Measurements from ENCODE around the gene CREM. TPM values are rescaled to one million over a fixed set of nuclear protein-coding genes. Genes with fewer than 3 reads are reported as not detected.

Gene CREM
- total and polyA plus RNA-seq, 2 experiments from 2014 or later: 40.9 to 43.8 TPM

DNA sequence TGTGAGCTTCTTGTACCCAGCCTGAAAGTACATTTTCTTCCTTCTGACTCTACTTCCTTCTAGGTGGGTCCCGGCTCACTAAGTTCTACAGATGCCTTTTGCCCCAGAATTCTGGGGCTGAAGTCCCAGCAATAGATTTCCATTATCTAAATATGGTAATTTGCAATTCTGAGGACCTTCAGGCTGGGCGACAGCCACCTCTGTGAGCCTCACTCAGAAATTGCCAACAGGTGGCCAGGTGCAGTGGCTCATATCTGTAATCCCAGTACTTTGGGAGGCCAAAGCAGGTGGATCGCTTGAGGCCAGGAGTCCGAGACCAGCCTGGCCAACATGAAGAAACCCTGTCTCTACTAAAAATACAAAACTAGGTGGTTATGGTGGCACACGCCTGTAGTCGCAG is 23.7 kb downstream of the CREM start:
- no peaks in the 10 kb centered on the region for H3K36me3 Mint-ChIP-seq (ENCODE audit: low read depth)
- Histone ChIP-seq H3K27ac (ENCODE audit: low read depth) (no peak overlapping the region), H3K9me2 (ENCODE audit: insufficient read depth) (no peaks in the 10 kb centered on the region), H3K36me3 (ENCODE audit: insufficient read depth) (no peaks in the 10 kb centered on the region), H4K20me1 (replicated peaks; ENCODE audit: insufficient read depth) (no peaks in the 10 kb centered on the region; the same call in 1 of the 2 replicates), H3F3A (replicated peaks; ENCODE audit: low read depth) (no peaks in the 10 kb centered on the region), H3K27me3 (ENCODE audit: insufficient read depth) (no peaks in the 10 kb centered on the region), H3K79me2 (replicated peaks; ENCODE audit: insufficient read depth) (peaks cover under 1% of the 10 kb centered on the region; the same call in 1 of the 2 replicates), H3K4me3 (no peak overlapping the region), H3K4me2 (no peak overlapping the region), H2AFZ (no peak overlapping the region), H3K4me1 (ENCODE audit: insufficient read depth) (no peaks in the 10 kb centered on the region)
- H3K27ac Mint-ChIP-seq: no peak overlapping the region
- H3K27me3 Mint-ChIP-seq (ENCODE audit: insufficient read depth, low read depth, poor library complexity): no peaks in the 10 kb centered on the region
- ATAC-seq: no peak
- no peak overlapping the region for H3K4me3 Mint-ChIP-seq
- DNase-seq (ENCODE audit: low spot score): no peak
- peaks cover 16% of the 10 kb centered on the region for H3K4me1 Mint-ChIP-seq
- H3K9me3 Mint-ChIP-seq: no peaks in the 10 kb centered on the region
- TF ChIP-seq CREB1 (CRISPR knock-in tag; IDR thresholded peaks at IDR 0.05; ENCODE audit: low read depth) (no peak), STAT1 (IDR thresholded peaks at IDR 0.05; ENCODE audit: unreplicated experiment) (no peak), POLR2AphosphoS5 (IDR thresholded peaks at IDR 0.05; ENCODE audit: low read depth) (no peak), ZNF114 (CRISPR knock-in tag; IDR thresholded peaks at IDR 0.05) (no peak), ZNF331 (CRISPR knock-in tag; IDR thresholded peaks at IDR 0.05; ENCODE audit: low read depth) (no peak), NANOG (IDR thresholded peaks at IDR 0.05; ENCODE audit: borderline replicate concordance) (no peak), EZH2phosphoT487 (IDR thresholded peaks at IDR 0.05; ENCODE audit: unreplicated experiment) (no peak), EZH2 (IDR thresholded peaks at IDR 0.05; ENCODE audit: low read depth, unreplicated experiment) (no peak), JUNB (IDR thresholded peaks at IDR 0.05; ENCODE audit: unreplicated experiment) (no peak)
- TF ChIP-seq, protein P1, sequence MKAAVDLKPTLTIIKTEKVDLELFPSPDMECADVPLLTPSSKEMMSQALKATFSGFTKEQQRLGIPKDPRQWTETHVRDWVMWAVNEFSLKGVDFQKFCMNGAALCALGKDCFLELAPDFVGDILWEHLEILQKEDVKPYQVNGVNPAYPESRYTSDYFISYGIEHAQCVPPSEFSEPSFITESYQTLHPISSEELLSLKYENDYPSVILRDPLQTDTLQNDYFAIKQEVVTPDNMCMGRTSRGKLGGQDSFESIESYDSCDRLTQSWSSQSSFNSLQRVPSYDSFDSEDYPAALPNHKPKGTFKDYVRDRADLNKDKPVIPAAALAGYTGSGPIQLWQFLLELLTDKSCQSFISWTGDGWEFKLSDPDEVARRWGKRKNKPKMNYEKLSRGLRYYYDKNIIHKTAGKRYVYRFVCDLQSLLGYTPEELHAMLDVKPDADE (IDR thresholded peaks at IDR 0.05): no peak
- TF ChIP-seq, protein P2, sequence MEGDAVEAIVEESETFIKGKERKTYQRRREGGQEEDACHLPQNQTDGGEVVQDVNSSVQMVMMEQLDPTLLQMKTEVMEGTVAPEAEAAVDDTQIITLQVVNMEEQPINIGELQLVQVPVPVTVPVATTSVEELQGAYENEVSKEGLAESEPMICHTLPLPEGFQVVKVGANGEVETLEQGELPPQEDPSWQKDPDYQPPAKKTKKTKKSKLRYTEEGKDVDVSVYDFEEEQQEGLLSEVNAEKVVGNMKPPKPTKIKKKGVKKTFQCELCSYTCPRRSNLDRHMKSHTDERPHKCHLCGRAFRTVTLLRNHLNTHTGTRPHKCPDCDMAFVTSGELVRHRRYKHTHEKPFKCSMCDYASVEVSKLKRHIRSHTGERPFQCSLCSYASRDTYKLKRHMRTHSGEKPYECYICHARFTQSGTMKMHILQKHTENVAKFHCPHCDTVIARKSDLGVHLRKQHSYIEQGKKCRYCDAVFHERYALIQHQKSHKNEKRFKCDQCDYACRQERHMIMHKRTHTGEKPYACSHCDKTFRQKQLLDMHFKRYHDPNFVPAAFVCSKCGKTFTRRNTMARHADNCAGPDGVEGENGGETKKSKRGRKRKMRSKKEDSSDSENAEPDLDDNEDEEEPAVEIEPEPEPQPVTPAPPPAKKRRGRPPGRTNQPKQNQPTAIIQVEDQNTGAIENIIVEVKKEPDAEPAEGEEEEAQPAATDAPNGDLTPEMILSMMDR (conservative IDR thresholded peaks at IDR 0.05; ENCODE audit: low read depth in 2 of 2): no peak
- TF ChIP-seq, protein P3, sequence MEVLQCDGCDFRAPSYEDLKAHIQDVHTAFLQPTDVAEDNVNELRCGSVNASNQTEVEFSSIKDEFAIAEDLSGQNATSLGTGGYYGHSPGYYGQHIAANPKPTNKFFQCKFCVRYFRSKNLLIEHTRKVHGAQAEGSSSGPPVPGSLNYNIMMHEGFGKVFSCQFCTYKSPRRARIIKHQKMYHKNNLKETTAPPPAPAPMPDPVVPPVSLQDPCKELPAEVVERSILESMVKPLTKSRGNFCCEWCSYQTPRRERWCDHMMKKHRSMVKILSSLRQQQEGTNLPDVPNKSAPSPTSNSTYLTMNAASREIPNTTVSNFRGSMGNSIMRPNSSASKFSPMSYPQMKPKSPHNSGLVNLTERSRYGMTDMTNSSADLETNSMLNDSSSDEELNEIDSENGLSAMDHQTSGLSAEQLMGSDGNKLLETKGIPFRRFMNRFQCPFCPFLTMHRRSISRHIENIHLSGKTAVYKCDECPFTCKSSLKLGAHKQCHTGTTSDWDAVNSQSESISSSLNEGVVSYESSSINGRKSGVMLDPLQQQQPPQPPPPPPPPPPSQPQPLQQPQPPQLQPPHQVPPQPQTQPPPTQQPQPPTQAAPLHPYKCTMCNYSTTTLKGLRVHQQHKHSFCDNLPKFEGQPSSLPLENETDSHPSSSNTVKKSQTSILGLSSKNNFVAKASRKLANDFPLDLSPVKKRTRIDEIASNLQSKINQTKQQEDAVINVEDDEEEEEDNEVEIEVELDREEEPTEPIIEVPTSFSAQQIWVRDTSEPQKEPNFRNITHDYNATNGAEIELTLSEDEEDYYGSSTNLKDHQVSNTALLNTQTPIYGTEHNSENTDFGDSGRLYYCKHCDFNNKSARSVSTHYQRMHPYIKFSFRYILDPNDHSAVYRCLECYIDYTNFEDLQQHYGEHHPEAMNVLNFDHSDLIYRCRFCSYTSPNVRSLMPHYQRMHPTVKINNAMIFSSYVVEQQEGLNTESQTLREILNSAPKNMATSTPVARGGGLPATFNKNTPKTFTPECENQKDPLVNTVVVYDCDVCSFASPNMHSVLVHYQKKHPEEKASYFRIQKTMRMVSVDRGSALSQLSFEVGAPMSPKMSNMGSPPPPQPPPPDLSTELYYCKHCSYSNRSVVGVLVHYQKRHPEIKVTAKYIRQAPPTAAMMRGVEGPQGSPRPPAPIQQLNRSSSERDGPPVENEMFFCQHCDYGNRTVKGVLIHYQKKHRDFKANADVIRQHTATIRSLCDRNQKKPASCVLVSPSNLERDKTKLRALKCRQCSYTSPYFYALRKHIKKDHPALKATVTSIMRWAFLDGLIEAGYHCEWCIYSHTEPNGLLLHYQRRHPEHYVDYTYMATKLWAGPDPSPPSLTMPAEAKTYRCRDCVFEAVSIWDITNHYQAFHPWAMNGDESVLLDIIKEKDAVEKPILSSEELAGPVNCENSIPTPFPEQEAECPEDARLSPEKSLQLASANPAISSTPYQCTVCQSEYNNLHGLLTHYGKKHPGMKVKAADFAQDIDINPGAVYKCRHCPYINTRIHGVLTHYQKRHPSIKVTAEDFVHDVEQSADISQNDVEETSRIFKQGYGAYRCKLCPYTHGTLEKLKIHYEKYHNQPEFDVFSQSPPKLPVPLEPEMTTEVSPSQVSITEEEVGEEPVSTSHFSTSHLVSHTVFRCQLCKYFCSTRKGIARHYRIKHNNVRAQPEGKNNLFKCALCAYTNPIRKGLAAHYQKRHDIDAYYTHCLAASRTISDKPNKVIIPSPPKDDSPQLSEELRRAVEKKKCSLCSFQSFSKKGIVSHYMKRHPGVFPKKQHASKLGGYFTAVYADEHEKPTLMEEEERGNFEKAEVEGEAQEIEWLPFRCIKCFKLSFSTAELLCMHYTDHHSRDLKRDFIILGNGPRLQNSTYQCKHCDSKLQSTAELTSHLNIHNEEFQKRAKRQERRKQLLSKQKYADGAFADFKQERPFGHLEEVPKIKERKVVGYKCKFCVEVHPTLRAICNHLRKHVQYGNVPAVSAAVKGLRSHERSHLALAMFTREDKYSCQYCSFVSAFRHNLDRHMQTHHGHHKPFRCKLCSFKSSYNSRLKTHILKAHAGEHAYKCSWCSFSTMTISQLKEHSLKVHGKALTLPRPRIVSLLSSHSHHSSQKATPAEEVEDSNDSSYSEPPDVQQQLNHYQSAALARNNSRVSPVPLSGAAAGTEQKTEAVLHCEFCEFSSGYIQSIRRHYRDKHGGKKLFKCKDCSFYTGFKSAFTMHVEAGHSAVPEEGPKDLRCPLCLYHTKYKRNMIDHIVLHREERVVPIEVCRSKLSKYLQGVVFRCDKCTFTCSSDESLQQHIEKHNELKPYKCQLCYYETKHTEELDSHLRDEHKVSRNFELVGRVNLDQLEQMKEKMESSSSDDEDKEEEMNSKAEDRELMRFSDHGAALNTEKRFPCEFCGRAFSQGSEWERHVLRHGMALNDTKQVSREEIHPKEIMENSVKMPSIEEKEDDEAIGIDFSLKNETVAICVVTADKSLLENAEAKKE (CRISPR knock-in tag; IDR thresholded peaks at IDR 0.05): no peak
- TF ChIP-seq, protein P4, sequence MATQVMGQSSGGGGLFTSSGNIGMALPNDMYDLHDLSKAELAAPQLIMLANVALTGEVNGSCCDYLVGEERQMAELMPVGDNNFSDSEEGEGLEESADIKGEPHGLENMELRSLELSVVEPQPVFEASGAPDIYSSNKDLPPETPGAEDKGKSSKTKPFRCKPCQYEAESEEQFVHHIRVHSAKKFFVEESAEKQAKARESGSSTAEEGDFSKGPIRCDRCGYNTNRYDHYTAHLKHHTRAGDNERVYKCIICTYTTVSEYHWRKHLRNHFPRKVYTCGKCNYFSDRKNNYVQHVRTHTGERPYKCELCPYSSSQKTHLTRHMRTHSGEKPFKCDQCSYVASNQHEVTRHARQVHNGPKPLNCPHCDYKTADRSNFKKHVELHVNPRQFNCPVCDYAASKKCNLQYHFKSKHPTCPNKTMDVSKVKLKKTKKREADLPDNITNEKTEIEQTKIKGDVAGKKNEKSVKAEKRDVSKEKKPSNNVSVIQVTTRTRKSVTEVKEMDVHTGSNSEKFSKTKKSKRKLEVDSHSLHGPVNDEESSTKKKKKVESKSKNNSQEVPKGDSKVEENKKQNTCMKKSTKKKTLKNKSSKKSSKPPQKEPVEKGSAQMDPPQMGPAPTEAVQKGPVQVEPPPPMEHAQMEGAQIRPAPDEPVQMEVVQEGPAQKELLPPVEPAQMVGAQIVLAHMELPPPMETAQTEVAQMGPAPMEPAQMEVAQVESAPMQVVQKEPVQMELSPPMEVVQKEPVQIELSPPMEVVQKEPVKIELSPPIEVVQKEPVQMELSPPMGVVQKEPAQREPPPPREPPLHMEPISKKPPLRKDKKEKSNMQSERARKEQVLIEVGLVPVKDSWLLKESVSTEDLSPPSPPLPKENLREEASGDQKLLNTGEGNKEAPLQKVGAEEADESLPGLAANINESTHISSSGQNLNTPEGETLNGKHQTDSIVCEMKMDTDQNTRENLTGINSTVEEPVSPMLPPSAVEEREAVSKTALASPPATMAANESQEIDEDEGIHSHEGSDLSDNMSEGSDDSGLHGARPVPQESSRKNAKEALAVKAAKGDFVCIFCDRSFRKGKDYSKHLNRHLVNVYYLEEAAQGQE (IDR thresholded peaks at IDR 0.05; ENCODE audit: unreplicated experiment): no peak

All from GM23338 (cell line).